ENCODE measurements around the gene LRRC52.

The LRRC52 gene, protein sequence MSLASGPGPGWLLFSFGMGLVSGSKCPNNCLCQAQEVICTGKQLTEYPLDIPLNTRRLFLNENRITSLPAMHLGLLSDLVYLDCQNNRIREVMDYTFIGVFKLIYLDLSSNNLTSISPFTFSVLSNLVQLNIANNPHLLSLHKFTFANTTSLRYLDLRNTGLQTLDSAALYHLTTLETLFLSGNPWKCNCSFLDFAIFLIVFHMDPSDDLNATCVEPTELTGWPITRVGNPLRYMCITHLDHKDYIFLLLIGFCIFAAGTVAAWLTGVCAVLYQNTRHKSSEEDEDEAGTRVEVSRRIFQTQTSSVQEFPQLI

GRCh38 chr1:165543532-165544438, at the start of gene LRRC52:
LRRC52 (plus strand) TSS chr1:165544000; CDS start chr1:165544297, 297 bp downstream.
- no peak for DNase-seq

DNA sequence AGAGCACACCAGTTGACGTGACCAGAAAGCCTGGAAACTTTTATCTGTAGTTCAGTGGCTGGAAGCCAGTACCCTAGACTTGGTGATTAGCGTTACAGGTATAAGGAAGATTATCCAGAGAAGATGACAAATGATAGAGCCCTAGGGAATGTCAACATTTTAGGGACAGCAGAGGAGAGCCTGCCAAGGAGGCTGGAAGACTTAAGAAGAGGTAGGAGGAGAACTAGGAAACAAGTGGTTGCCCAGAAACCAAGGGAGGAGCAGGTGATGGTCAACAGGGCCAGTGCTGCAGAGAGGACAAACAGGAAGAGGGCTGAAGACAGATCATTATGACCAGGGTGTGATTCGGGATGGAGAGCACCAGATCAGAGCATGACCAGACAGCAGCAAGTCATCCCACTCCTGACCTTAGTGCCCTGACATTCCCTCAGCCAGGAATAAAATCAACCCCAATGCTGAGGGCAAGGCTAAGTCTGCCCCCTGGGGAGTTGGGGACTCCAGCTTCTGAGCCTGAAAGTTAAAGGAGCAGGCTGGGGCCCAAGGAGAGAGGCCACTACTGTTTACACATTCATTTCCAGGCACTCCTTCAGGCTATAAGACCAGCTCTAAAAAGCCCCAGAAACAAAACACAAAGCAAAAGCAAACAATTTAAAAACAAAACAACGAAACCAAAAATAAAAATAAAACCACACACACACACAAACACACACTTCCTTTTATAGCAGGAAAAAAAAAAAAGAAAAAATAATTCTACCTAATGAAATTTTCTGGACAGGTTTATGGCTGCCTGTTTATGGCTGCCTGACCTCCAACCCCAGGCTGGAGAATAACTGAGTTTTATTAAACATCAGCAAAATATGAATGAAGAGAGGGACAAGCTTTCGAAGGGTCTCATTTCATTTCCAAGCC, 48.6 kb upstream of the LRRC52 start:
- DNase-seq = no peak

- no peak for DNase-seq
Measured at GRCh38 chr1:165495858-165496205, 48.0 kb upstream of the LRRC52 start.

GRCh38 chr1:165496501-165496900, 47.3 kb upstream of the LRRC52 start:
- no peak for DNase-seq

DNA sequence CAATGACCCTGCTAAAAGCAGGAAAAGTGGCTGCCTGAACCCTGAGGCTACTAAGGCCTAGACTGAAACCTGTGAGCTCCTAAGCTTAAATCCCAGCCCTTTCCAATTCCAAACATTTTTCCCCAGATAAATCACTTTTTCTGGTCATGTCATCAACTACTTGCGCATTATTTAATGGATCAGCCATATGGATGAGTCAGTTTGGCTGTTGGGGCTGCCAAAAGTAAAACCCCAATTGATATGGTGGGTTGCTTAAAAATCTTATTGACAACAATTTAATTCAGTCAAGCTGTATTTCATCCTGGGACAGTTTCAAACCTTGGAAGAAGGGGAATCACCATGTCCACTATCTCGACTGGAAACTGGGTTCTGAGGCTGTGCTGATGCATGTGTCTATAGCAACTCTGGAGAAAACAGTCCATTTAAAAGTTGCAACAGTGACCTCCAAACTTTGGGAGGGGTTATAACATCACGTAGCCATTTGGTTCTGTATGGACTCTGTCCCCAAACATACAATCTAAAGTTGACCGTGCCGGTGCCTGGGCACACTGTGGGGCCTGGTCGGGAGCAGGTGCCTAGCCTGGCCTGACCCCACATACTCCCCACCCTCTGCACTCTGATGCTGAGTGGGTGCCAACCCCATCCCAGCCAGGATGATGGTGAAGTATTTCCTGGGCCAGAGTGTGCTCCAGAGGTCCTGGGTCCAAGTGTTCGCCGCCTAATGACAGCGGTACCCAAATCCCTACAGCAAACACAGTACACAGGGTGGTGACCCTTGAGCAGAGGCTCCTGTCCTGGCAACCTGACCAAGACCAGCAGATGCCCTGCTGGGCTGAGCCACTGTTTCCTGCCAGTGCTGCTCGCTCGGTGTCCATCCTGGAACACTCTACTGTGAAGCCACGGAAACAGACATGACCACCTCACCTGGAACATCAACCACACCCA, 46.5 kb upstream of the LRRC52 start:
- no peak for DNase-seq

- no peak for DNase-seq
Measured at GRCh38 chr1:165501330-165501969, 42.4 kb upstream of the LRRC52 start.

- DNase-seq = no peak
Measured at GRCh38 chr1:165501970-165502348, 41.8 kb upstream of the LRRC52 start.

- DNase-seq = no peak
Measured at GRCh38 chr1:165507570-165507969, 36.2 kb upstream of the LRRC52 start.

DNA sequence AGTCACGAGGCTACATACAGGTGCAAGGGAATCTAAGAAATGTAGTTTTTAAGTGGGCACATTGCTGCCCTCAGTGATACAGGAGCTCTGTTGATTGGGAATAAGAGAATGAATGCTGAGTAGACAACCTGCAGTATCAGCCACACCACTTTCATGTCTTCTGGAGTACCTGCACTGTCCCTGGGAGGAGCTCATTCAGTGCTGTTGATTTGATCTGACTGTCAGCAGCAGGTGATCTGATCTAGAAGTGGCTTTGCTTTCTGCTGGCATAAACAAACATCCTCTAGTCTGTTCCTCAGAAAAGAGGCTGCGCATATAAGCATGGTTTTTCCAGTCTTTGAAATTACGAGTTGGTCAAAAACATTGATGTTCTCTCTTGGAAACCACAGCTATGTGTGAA, 35.5 kb upstream of the LRRC52 start:
- no peak for DNase-seq

DNA sequence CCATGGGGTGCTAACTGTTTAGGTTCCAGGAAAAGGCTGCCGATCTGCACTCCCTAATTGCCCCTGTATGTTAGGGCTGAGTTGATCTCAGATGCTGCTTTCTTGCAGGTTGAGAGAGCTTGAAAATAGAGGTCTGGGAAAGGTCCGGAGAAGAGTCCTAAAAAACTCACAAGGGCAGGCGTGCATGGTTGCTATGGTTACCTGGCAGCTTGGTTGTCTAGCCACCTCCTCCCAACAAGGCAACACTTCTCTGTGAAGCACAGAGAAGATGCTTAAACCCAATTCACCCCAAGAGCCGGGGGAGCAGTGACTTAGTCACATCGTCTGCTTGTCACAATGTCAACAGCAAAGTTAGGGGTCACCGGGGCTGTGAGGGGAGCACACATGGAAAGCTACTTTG, 31.0 kb upstream of the LRRC52 start:
- DNase-seq = no peak

DNA sequence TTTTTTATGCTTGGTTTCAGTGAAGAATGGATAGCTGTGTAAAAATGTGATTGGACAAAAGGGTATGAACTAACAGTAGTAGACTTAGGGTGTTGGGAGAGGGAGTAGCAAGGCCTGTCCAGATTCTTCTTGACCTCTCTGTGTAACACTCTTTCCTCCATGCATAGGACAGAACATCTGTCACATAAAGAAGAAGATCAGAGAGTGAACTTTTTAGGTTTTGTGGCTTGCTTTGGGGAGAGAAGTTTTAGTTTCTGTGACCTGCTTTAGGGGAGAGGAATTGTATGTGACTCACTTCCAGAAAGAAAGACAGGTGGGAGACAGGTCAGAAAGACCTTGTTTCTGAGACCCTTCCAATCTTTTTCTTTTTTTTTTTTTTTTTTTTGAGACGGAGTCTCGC, 27.3 kb upstream of the LRRC52 start:
- no peak for DNase-seq

GRCh38 chr1:165520646-165521045, 23.2 kb upstream of the LRRC52 start:
- no peak for DNase-seq

GRCh38 chr1:165524639-165525285, 19.0 kb upstream of the LRRC52 start:
- DNase-seq = no peak

DNA sequence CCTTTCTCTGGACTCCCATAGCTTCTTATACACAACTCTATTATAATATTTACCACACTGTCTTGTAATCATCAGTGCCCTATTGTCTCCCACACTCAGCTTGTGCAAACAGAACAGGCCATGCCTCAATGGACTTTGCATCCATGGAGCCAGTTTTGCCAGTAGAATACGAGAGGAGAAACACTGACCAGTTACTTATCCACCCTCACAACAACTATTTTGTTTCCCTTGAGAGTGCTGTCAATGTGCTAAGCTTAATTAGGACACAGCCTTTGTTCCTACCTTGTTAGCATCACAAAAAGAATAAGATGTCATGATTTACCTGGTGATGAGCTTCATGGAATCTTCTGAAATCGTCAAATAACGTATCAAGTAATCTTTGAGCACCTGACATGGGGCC, 18.1 kb upstream of the LRRC52 start:
- DNase-seq = no peak

- peak; percentile 92 for DNase-seq
Measured at GRCh38 chr1:165527251-165528007, 16.4 kb upstream of the LRRC52 start.

- no peak for DNase-seq
Measured at GRCh38 chr1:165531021-165531420, 12.8 kb upstream of the LRRC52 start.

DNA sequence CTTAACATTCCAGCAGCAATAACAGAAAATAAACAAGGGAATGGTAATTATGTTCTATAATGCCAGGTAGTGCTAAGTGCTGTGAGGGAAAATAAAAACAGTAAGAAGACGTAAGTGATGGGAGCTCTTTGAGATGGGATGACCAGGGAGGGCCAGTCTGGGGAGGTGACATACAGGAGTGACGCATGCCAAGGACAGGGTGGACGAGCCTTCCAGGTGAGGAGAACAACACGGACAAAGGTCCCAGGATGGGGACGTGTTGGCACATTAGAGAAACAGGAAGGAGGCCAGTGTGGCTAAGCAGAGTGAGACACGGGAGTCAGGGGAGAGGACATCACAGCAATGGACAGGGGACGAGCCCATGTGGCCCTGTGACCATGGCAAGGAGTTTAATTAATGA, 11.7 kb upstream of the LRRC52 start:
- no peak for DNase-seq

DNA sequence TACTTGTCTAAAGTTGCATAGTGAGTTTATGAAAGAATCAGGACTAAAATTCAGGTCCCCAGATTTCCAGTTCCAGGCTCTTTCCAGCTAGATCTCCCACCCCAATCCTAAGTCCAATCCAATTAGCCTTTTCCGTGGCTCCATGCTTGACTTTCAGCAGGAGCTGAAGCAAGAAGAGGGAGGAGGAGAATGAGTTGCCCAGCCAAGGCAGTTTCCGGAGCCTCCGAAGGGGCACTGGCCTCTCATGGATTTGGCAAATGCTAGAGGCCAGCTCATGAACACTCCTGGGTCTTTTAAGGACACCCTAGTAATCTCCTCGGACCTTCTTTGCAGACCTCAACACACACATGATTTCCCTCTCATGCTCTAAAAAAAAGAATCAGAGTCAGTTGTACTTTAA, 10.5 kb upstream of the LRRC52 start:
- DNase-seq = no peak

- no peak for DNase-seq
Measured at GRCh38 chr1:165536016-165536415, 7.8 kb upstream of the LRRC52 start.
